Measurements from ENCODE around the gene RGL2.
"Not testable (repeated sequence)": the region's sequence is repeated elsewhere in the genome, so short reads cannot be mapped to it uniquely, and the experiment has no call there.

Gene RGL2

GRCh38 chr6:33276581-33276863 is 22.2 kb downstream of the RGL2 start:
- TF ChIP-seq EZH2phosphoT487 (IDR thresholded peaks at IDR 0.05; ENCODE audit: borderline replicate concordance): no peak
- peaks cover 6% of the 10 kb centered on the region for H3K27me3 ChIP-seq (ENCODE audit: insufficient read depth, low read length, poor library complexity, severe bottlenecking)
- H2AFZ ChIP-seq (ENCODE audit: low read length): no peak overlapping the region
- H3K9me3 ChIP-seq (ENCODE audit: insufficient read depth, low read depth, low read length): no peaks in the 10 kb centered on the region
- H3K4me2 ChIP-seq (ENCODE audit: low read depth, low read length, poor library complexity, severe bottlenecking): peak overlapping the region; percentile 99
- H3K9me2 ChIP-seq (replicated peaks; ENCODE audit: low read depth, low read length): no peaks in the 10 kb centered on the region
- H4K20me1 ChIP-seq (ENCODE audit: insufficient read depth, low read length, poor library complexity, severe bottlenecking): peaks cover 47% of the 10 kb centered on the region
- H3F3A ChIP-seq (ENCODE audit: low read depth): peaks cover 10% of the 10 kb centered on the region; the same call in 1 of the 2 replicates
- peak overlapping the region; percentile 95 for H3K4me3 ChIP-seq (ENCODE audit: low read length, poor library complexity, severe bottlenecking)
- H3K79me2 ChIP-seq (ENCODE audit: insufficient read depth, low read length): peaks cover 49% of the 10 kb centered on the region
- peak overlapping the region; percentile 62 for H3K9ac ChIP-seq (ENCODE audit: low read depth, low read length, poor library complexity, severe bottlenecking)
- peaks cover 34% of the 10 kb centered on the region for H3K4me1 ChIP-seq (ENCODE audit: insufficient read depth, low read length, poor library complexity, severe bottlenecking)
- H3K36me3 ChIP-seq (ENCODE audit: insufficient read depth, low read length): peaks cover 44% of the 10 kb centered on the region

- Histone ChIP-seq H3K36me3 (ENCODE audit: insufficient read depth, low read length) (peaks cover 44% of the 10 kb centered on the region), H3K9ac (ENCODE audit: low read depth, low read length, poor library complexity, severe bottlenecking) (peak overlapping the region; percentile 94), H3K4me2 (ENCODE audit: low read depth, low read length, poor library complexity, severe bottlenecking) (peak overlapping the region; percentile 99), H3K4me1 (ENCODE audit: insufficient read depth, low read length, poor library complexity, severe bottlenecking) (peaks cover 35% of the 10 kb centered on the region), H3K4me3 (ENCODE audit: low read length, poor library complexity, severe bottlenecking) (peak overlapping the region; percentile 95), H4K20me1 (ENCODE audit: insufficient read depth, low read length, poor library complexity, severe bottlenecking) (peaks cover 47% of the 10 kb centered on the region), H3K79me2 (ENCODE audit: insufficient read depth, low read length) (peaks cover 53% of the 10 kb centered on the region)
- not testable (repeated sequence) for H3K9me3 ChIP-seq (ENCODE audit: insufficient read depth, low read depth, low read length); H3K9me2 ChIP-seq (replicated peaks; ENCODE audit: low read depth, low read length); H2AFZ ChIP-seq (ENCODE audit: low read length); H3F3A ChIP-seq (ENCODE audit: low read depth); H3K27me3 ChIP-seq (ENCODE audit: insufficient read depth, low read length, poor library complexity, severe bottlenecking)
Measured at GRCh38 chr6:33275795-33276580, 22.8 kb downstream of the RGL2 start.

- no peaks in the 10 kb centered on the region for H3K9me2 ChIP-seq (replicated peaks; ENCODE audit: low read depth, low read length)
- H3K4me1 ChIP-seq (ENCODE audit: insufficient read depth, low read length, poor library complexity, severe bottlenecking): peaks cover 47% of the 10 kb centered on the region
- no peaks in the 10 kb centered on the region for H3K9me3 ChIP-seq (ENCODE audit: insufficient read depth, low read depth, low read length)
- peak overlapping the region; percentile 94 for H3K9ac ChIP-seq (ENCODE audit: low read depth, low read length, poor library complexity, severe bottlenecking)
- H4K20me1 ChIP-seq (ENCODE audit: insufficient read depth, low read length, poor library complexity, severe bottlenecking): peaks cover 47% of the 10 kb centered on the region
- peaks cover 10% of the 10 kb centered on the region; the same call in 1 of the 2 replicates for H3F3A ChIP-seq (ENCODE audit: low read depth)
- peaks cover 6% of the 10 kb centered on the region for H3K27me3 ChIP-seq (ENCODE audit: insufficient read depth, low read length, poor library complexity, severe bottlenecking)
- H3K4me3 ChIP-seq (ENCODE audit: low read length, poor library complexity, severe bottlenecking): peak overlapping the region; percentile 95
- no peak for TF ChIP-seq EZH2phosphoT487 (IDR thresholded peaks at IDR 0.05; ENCODE audit: borderline replicate concordance)
- TF ChIP-seq CTCF (conservative IDR thresholded peaks at IDR 0.05; ENCODE audit: low read length): no peak
- H2AFZ ChIP-seq (ENCODE audit: low read length): no peak overlapping the region
- H3K36me3 ChIP-seq (ENCODE audit: insufficient read depth, low read length): peaks cover 39% of the 10 kb centered on the region
- peaks cover 70% of the 10 kb centered on the region for H3K79me2 ChIP-seq (ENCODE audit: insufficient read depth, low read length)
- peak overlapping the region; percentile 99 for H3K4me2 ChIP-seq (ENCODE audit: low read depth, low read length, poor library complexity, severe bottlenecking)
Measured at GRCh38 chr6:33273924-33274902, 24.5 kb downstream of the RGL2 start.

Data from Loucy (cell line).